HG02623 (cell line): ENCODE measurements around the gene CSTPP1.

Experiments used
- ATAC-seq: cut with Tn5 transposase; IDR thresholded peaks from one replicate; pipeline ENCODE4 v1.9.1; 2021; ENCODE audit warnings: moderate library complexity; ENCODE audit not compliant: unreplicated experiment

The CSTPP1 gene

GRCh38 chr11:47125083-47125482 is 188.5 kb downstream of the CSTPP1 start:
- no peak for ATAC-seq

GRCh38 chr11:47127213-47127612 is 190.7 kb downstream of the CSTPP1 start:
- ATAC-seq = no peak

GRCh38 chr11:47130543-47130942 is 194.0 kb downstream of the CSTPP1 start:
- ATAC-seq = no peak

- no peak for ATAC-seq
These were observed 194.6 kb downstream of the CSTPP1 start for GRCh38 chr11:47131136-47131535.

GRCh38 chr11:47132490-47132889 is 195.9 kb downstream of the CSTPP1 start:
- no peak for ATAC-seq

GRCh38 chr11:47132981-47133380 is 196.4 kb downstream of the CSTPP1 start:
- ATAC-seq = no peak

GRCh38 chr11:47136327-47136726 is 199.8 kb downstream of the CSTPP1 start:
- ATAC-seq = no peak

- ATAC-seq = no peak
These were observed 200.4 kb downstream of the CSTPP1 start for GRCh38 chr11:47136921-47137320.

GRCh38 chr11:47137476-47137875 is 200.9 kb downstream of the CSTPP1 start:
- ATAC-seq = no peak

- no peak for ATAC-seq
These were observed 203.3 kb downstream of the CSTPP1 start for GRCh38 chr11:47139878-47140277.

- ATAC-seq = no peak
These were observed 206.8 kb downstream of the CSTPP1 start for GRCh38 chr11:47143322-47143721.

- ATAC-seq = no peak
These were observed 208.0 kb downstream of the CSTPP1 start for GRCh38 chr11:47144541-47144940.

GRCh38 chr11:47147250-47147649 is 210.7 kb downstream of the CSTPP1 start:
- ATAC-seq = no peak

GRCh38 chr11:47147681-47148080 is 211.1 kb downstream of the CSTPP1 start:
- no peak for ATAC-seq

- no peak for ATAC-seq
These were observed 211.7 kb downstream of the CSTPP1 start for GRCh38 chr11:47148270-47148669.

- no peak for ATAC-seq
These were observed 212.5 kb downstream of the CSTPP1 start for GRCh38 chr11:47148903-47149531.

GRCh38 chr11:47149782-47150181 is 213.2 kb downstream of the CSTPP1 start:
- no peak for ATAC-seq

- ATAC-seq = no peak
These were observed 215.8 kb downstream of the CSTPP1 start for GRCh38 chr11:47152126-47152952.

GRCh38 chr11:47152953-47153950 is 216.7 kb downstream of the CSTPP1 start:
- peak; percentile 60 for ATAC-seq

- ATAC-seq = no peak
These were observed 218.3 kb downstream of the CSTPP1 start for GRCh38 chr11:47154616-47155570.
